Neutrophil (primary cell): ENCODE results near the gene WAS.

Experiments
- H3K27ac ChIP-seq: fragments of 200-600 bp; sonication (generic); 2 replicates; pipeline ENCODE4 v1.5.1; 2016; ENCODE audit warnings: mild to moderate bottlenecking, moderate library complexity
- H3K27me3 ChIP-seq: fragments of 200-600 bp; sonication (generic); 2 replicates; pipeline ENCODE4 v1.6.0; 2016; ENCODE audit warnings: mild to moderate bottlenecking
- H3K36me3 ChIP-seq: fragments of 200-600 bp; sonication (generic); 2 replicates; pipeline ENCODE4 v1.5.1; 2017
- H3K4me1 ChIP-seq, 2 experiments: fragments of 200-600 bp in 1 of 2; sonication (generic) in 1 of 2; 1 replicate in 1 of 2; 2 replicates in 1 of 2; pipeline versions ENCODE4 v1.5.1 to v1.6.1; 2013 to 2016; ENCODE audit warnings: low read depth in 1 of 2, low read length in 1 of 2, mild to moderate bottlenecking in 1 of 2, moderate library complexity in 1 of 2; ENCODE audit not compliant: control insufficient read depth in 1 of 2, insufficient read depth in 1 of 2
- H3K4me3 ChIP-seq, 2 experiments: fragments of 200-600 bp in 1 of 2; sonication (generic) in 1 of 2; 1 replicate in 1 of 2; 2 replicates in 1 of 2; pipeline ENCODE4 v1.5.1; 2013 to 2016; ENCODE audit warnings: low read depth in 1 of 2, low read length in 1 of 2, mild to moderate bottlenecking in 1 of 2, moderate library complexity in 1 of 2
- H3K9me3 ChIP-seq: fragments of 200-600 bp; sonication (generic); 2 replicates; pipeline ENCODE4 v1.5.1; 2016
- TF ChIP-seq, protein P1 (sequence below): fragments of 200-600 bp; sonication (generic); IDR thresholded peaks from 2 replicates; pipeline ENCODE4 v1.5.1; 2016; ENCODE audit warnings: antibody characterized with exemption

Gene WAS

DNA sequence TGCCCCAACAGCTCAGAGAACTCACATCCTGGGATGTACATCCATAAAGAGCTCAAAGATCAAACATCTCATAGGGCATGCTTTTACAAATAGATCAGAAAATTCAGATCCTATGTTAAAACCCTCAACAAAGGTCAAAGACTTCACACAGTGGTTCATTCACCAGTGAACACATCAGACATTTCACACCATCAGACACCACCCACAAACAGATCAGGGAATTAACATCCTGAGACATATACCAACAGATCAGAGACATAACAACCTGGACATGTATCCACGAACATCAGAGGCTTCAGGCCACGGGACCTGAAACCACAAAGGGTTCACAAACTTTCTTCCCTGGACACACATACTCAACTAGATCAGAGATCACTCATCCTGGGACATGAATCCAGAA lies 36.4 kb downstream of the WAS start:
- Histone ChIP-seq H3K4me1 (no peaks in the 10 kb centered on the region), H3K4me3 (no peak overlapping the region), H3K27ac (no peak overlapping the region), H3K9me3 (no peaks in the 10 kb centered on the region), H3K36me3 (no peaks in the 10 kb centered on the region), H3K27me3 (no peaks in the 10 kb centered on the region)
- TF ChIP-seq, protein P1, sequence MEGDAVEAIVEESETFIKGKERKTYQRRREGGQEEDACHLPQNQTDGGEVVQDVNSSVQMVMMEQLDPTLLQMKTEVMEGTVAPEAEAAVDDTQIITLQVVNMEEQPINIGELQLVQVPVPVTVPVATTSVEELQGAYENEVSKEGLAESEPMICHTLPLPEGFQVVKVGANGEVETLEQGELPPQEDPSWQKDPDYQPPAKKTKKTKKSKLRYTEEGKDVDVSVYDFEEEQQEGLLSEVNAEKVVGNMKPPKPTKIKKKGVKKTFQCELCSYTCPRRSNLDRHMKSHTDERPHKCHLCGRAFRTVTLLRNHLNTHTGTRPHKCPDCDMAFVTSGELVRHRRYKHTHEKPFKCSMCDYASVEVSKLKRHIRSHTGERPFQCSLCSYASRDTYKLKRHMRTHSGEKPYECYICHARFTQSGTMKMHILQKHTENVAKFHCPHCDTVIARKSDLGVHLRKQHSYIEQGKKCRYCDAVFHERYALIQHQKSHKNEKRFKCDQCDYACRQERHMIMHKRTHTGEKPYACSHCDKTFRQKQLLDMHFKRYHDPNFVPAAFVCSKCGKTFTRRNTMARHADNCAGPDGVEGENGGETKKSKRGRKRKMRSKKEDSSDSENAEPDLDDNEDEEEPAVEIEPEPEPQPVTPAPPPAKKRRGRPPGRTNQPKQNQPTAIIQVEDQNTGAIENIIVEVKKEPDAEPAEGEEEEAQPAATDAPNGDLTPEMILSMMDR = no peak

GRCh38 chrX:48720577-48721250 lies 37.1 kb downstream of the WAS start:
- Histone ChIP-seq H3K4me1 (no peaks in the 10 kb centered on the region), H3K27me3 (no peaks in the 10 kb centered on the region), H3K9me3 (no peaks in the 10 kb centered on the region), H3K27ac (no peak overlapping the region), H3K4me3 (no peak overlapping the region), H3K36me3 (no peaks in the 10 kb centered on the region)
- TF ChIP-seq, protein P1 = no peak

DNA sequence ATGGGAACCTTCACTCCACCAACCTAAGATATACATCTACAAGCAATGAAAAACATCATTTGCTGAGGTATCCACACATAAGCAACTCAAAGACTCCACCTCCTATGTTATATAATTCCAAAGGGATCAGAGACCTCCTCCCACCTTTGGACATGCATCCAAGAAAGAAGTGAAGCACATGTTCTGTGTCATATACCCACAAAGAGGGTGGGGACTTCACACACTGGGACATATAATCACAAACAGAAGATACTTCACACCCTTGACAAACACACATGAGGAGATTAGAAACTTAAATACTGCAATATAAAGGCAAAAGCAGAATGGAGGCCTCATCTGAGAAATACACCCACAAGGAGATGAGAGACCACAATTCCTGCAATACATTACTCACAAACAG lies 38.3 kb downstream of the WAS start:
- H3K9me3 ChIP-seq = no peaks in the 10 kb centered on the region
- no peak overlapping the region for H3K4me3 ChIP-seq
- H3K27ac ChIP-seq = no peak overlapping the region
- TF ChIP-seq, protein P1 = no peak
- H3K4me1 ChIP-seq = no peaks in the 10 kb centered on the region
- no peaks in the 10 kb centered on the region for H3K36me3 ChIP-seq
- H3K27me3 ChIP-seq = no peaks in the 10 kb centered on the region

- no peaks in the 10 kb centered on the region for H3K9me3 ChIP-seq
- H3K27ac ChIP-seq = no peak overlapping the region
- H3K4me3 ChIP-seq = no peak overlapping the region
- TF ChIP-seq, protein P1 = no peak
- no peaks in the 10 kb centered on the region for H3K27me3 ChIP-seq
- no peaks in the 10 kb centered on the region for H3K36me3 ChIP-seq
- no peaks in the 10 kb centered on the region for H3K4me1 ChIP-seq
These were observed 43.0 kb downstream of the WAS start for GRCh38 chrX:48726596-48726995.

DNA sequence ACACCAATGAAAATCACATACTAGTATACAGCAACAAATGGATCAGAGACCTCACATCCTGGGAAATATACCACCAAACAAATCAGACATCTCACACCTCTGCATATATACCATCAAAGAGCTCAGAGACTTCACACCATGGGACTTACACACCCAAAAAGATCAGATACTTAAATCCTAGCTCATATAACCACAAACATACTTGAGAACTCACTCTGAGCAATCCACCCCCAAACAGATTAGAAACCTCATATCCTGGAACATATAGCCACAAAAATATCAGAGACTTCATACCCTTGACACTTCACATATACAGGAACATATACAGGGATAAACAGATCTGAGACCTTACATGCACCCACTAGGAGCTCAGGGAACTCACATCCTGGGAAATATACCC lies 45.1 kb downstream of the WAS start:
- Histone ChIP-seq H3K9me3 (no peaks in the 10 kb centered on the region), H3K4me1 (no peaks in the 10 kb centered on the region), H3K36me3 (no peaks in the 10 kb centered on the region), H3K4me3 (no peak overlapping the region), H3K27me3 (no peaks in the 10 kb centered on the region), H3K27ac (no peak overlapping the region)
- TF ChIP-seq, protein P1 = no peak

DNA sequence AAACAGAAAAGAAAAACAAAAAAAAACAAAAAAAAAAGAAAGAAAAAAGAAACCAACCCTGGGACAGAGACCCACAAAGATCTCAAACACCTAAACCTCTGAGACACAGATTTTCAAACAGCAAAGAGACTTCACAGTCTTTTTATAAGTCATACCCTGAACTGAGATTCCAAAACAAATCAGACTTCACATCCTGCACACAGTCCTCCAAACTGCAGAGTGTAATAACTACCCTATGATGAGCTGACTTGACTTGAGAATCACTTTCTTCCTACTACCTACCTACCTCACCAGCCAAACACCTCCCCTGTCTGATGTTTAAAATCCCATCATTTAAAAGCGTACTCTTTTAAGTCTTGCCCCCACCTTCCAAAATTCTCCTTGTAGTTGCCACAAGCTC lies 52.7 kb downstream of the WAS start:
- H3K36me3 ChIP-seq = no peaks in the 10 kb centered on the region
- H3K27ac ChIP-seq = no peak overlapping the region
- H3K4me1 ChIP-seq = peaks cover 9 to 13% of the 10 kb centered on the region in 2 experiments
- no peak overlapping the region for H3K4me3 ChIP-seq
- no peaks in the 10 kb centered on the region for H3K27me3 ChIP-seq
- H3K9me3 ChIP-seq = no peaks in the 10 kb centered on the region
- TF ChIP-seq, protein P1 = no peak
